ENCODE measurements around the gene IRGC. TPM values are rescaled to one million over a fixed set of nuclear protein-coding genes. Genes with fewer than 3 reads are reported as not detected.

Gene IRGC
- total RNA-seq, 2 experiments from 2014 or later, result not detected

DNA sequence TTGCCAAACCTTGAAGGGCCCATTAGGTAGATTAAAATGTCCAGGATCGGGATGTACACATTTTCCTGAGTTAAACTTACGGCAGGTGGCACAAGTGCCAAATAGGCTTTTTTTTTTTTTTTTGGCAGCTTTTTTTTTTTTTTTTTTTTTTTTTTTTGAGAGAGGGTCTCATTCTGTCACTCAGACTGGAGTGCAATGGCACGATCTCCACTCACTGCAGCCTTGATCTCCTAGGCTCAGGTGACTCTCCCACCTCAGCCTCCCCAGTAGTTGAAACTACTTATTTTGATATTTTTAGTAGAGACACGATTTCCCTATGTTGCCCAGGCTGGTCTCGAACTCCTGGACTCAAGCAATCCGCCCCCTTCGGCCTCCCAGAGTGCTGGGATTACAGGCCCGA, 9.0 kb downstream of the IRGC start:
- TF ChIP-seq, protein P1, sequence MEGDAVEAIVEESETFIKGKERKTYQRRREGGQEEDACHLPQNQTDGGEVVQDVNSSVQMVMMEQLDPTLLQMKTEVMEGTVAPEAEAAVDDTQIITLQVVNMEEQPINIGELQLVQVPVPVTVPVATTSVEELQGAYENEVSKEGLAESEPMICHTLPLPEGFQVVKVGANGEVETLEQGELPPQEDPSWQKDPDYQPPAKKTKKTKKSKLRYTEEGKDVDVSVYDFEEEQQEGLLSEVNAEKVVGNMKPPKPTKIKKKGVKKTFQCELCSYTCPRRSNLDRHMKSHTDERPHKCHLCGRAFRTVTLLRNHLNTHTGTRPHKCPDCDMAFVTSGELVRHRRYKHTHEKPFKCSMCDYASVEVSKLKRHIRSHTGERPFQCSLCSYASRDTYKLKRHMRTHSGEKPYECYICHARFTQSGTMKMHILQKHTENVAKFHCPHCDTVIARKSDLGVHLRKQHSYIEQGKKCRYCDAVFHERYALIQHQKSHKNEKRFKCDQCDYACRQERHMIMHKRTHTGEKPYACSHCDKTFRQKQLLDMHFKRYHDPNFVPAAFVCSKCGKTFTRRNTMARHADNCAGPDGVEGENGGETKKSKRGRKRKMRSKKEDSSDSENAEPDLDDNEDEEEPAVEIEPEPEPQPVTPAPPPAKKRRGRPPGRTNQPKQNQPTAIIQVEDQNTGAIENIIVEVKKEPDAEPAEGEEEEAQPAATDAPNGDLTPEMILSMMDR (IDR thresholded peaks at IDR 0.05), result no peak
- ATAC-seq (ENCODE audit: poor library complexity), result no peak
- ChIA-PET POLR2A (interaction anchor here (0.6 to 1.5 kb wide), 2 partner anchors 11 to 110 kb away, joined by 3 read pairs; no protein-coding TSS in a partner anchor), CTCF (interaction anchor here (0.6 to 2.1 kb wide), 3 partner anchors 20 to 66 kb away, joined by 3 to 7 read pairs (median 3); partner anchors contain the start of gene PLAUR)
- Histone ChIP-seq H3K36me3 (ENCODE audit: insufficient read depth, low read length) (peaks cover 15% of the 10 kb centered on the region), H3K9me3 (ENCODE audit: control insufficient read depth in 1 of 2, insufficient read depth in 1 of 2, low read length in 2 of 2) (no peaks in the 10 kb centered on the region), H3K27me3 (ENCODE audit: control insufficient read depth in 1 of 2, insufficient read depth in 2 of 2, low read length in 2 of 2) (peaks cover 0 to 2% of the 10 kb centered on the region in 2 experiments), H3K27ac (ENCODE audit: low read depth in 1 of 2, low read length in 2 of 2) (no peak overlapping the region), H3K4me1 (ENCODE audit: insufficient read depth, low read length) (no peaks in the 10 kb centered on the region), H3K4me3 (ENCODE audit: low read length) (no peak overlapping the region)
- no peaks in the 10 kb centered on the region for H3K9me3 Mint-ChIP-seq
- intact Hi-C loops (cut with DNase I, micrococcal nuclease), result no loop called here
- no peaks in the 10 kb centered on the region for H3K27me3 Mint-ChIP-seq
- peaks cover 19% of the 10 kb centered on the region for H3K36me3 Mint-ChIP-seq (ENCODE audit: low read depth)
- H3K4me3 Mint-ChIP-seq, result no peak overlapping the region
- H3K27ac Mint-ChIP-seq, result no peak overlapping the region
- DNase-seq, result no peak
- no peaks in the 10 kb centered on the region for H3K4me1 Mint-ChIP-seq (ENCODE audit: low read depth)

- H3K36me3 Mint-ChIP-seq (ENCODE audit: low read depth), result peaks cover 25% of the 10 kb centered on the region
- TF ChIP-seq, protein P1 (IDR thresholded peaks at IDR 0.05), result no peak
These were observed 9.6 kb downstream of the IRGC start for GRCh38 chr19:43725468-43725867.

DNA sequence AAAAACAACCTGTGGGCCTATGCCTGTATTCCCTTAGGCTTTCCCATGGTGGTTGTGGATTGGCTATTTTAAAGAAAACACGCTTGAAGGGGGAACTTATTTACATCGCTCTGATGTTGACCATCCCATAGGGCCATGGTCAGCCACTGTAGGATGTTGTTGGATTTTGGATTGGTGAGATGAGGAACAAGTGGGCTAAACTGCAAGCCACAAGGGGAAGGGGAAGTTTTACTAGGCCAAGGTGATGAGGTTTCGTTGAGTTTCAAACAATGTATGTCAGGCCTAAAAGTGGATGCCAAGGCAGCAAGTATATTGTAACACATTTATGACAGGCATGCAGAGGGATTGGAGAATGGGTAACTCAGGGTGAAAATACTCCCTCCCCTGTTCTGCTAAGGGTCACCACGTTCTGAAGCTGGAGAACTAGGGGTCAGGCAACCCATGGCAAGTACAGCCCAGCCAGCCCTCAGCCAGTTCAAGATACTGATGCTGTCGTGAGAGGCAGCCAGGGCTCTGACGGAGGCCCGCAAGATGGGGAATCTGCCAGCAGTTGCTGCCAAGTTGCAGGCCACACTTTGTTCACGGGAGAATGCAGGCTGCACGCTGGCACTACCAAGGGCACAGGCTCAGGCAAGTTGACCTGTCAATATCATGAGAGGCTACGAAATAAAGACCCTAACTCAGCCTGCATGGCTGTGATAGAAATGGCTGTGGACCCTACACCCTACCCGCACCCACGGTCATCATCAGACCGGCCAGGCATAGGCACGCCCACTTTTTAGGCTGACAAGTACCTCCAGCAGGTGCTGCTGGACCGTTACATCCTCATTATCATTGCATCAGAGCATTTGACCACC, 11.1 kb downstream of the IRGC start:
- ATAC-seq (ENCODE audit: poor library complexity) (no peak), DNase-seq (no peak)
- H3K27ac ChIP-seq (ENCODE audit: low read depth in 1 of 2, low read length in 2 of 2), result no peak overlapping the region
- CTCF ChIA-PET, result interaction anchor here (1.1 kb wide), 1 partner anchor 32 kb away, joined by 3 read pairs; no protein-coding TSS in a partner anchor
- TF ChIP-seq, protein P1 (IDR thresholded peaks at IDR 0.05), result no peak
- no peaks in the 10 kb centered on the region for H3K9me3 Mint-ChIP-seq
- H3K27me3 ChIP-seq (ENCODE audit: control insufficient read depth in 1 of 2, insufficient read depth in 2 of 2, low read length in 2 of 2), result no peaks in the 10 kb centered on the region
- no peak overlapping the region for H3K27ac Mint-ChIP-seq
- peaks cover 37% of the 10 kb centered on the region for H3K36me3 Mint-ChIP-seq (ENCODE audit: low read depth)
- no peaks in the 10 kb centered on the region for H3K4me1 ChIP-seq (ENCODE audit: insufficient read depth, low read length)
- H3K4me1 Mint-ChIP-seq (ENCODE audit: low read depth), result no peaks in the 10 kb centered on the region
- POLR2A ChIA-PET, result interaction anchor here (1.3 kb wide), 1 partner anchor 10 kb away, joined by 4 read pairs; no protein-coding TSS in a partner anchor
- H3K9me3 ChIP-seq (ENCODE audit: control insufficient read depth in 1 of 2, insufficient read depth in 1 of 2, low read length in 2 of 2), result no peaks in the 10 kb centered on the region
- H3K27me3 Mint-ChIP-seq, result no peaks in the 10 kb centered on the region
- intact Hi-C loops (cut with DNase I, micrococcal nuclease), result no loop called here
- H3K4me3 ChIP-seq (ENCODE audit: low read length), result no peak overlapping the region
- H3K36me3 ChIP-seq (ENCODE audit: insufficient read depth, low read length), result peaks cover 33% of the 10 kb centered on the region
- H3K4me3 Mint-ChIP-seq, result no peak overlapping the region

More at GRCh38 chr19:43725468-43725867, 9.6 kb downstream of the IRGC start:
- no peak overlapping the region for H3K27ac Mint-ChIP-seq
- H3K4me1 Mint-ChIP-seq (ENCODE audit: low read depth), result no peaks in the 10 kb centered on the region
- no peak overlapping the region for H3K27ac ChIP-seq (ENCODE audit: low read depth in 1 of 2, low read length in 2 of 2)
- intact Hi-C loops (cut with DNase I, micrococcal nuclease), result no loop called here
- peak in 1 of 14 experiments; percentile 33 for DNase-seq
- H3K9me3 Mint-ChIP-seq, result no peaks in the 10 kb centered on the region
- no peaks in the 10 kb centered on the region for H3K27me3 Mint-ChIP-seq
- H3K4me3 Mint-ChIP-seq, result no peak overlapping the region
- no peaks in the 10 kb centered on the region for H3K27me3 ChIP-seq (ENCODE audit: control insufficient read depth in 1 of 2, insufficient read depth in 2 of 2, low read length in 2 of 2)
- H3K4me3 ChIP-seq (ENCODE audit: low read length), result no peak overlapping the region
- CTCF ChIA-PET, result interaction anchor here (0.6 to 1.3 kb wide), 5 partner anchors 20 to 268 kb away, joined by 3 to 5 read pairs (median 3); partner anchors contain the start of gene LYPD5
- no peaks in the 10 kb centered on the region for H3K9me3 ChIP-seq (ENCODE audit: control insufficient read depth in 1 of 2, insufficient read depth in 1 of 2, low read length in 2 of 2)
- no peak for ATAC-seq (ENCODE audit: poor library complexity)
- POLR2A ChIA-PET, result interaction anchor here (1.5 kb wide), 1 partner anchor 11 kb away, joined by 3 read pairs; no protein-coding TSS in a partner anchor
- peaks cover 20% of the 10 kb centered on the region for H3K36me3 ChIP-seq (ENCODE audit: insufficient read depth, low read length)
- no peaks in the 10 kb centered on the region for H3K4me1 ChIP-seq (ENCODE audit: insufficient read depth, low read length)
